ENCODE measurements around the gene STK32C.

STK32C gene

GRCh38 chr10:132243141-132243540, 64.6 kb downstream of the STK32C start:
- no peak for DNase-seq

- DNase-seq = no peak
These were observed 65.5 kb downstream of the STK32C start for GRCh38 chr10:132242103-132242840.

GRCh38 chr10:132241496-132241895, 66.3 kb downstream of the STK32C start:
- no peak for DNase-seq

GRCh38 chr10:132241086-132241485, 66.7 kb downstream of the STK32C start:
- no peak for DNase-seq

GRCh38 chr10:132240581-132240980, 67.2 kb downstream of the STK32C start:
- no peak for DNase-seq

GRCh38 chr10:132240156-132240555, 67.6 kb downstream of the STK32C start:
- DNase-seq = no peak

GRCh38 chr10:132239126-132240031, 68.4 kb downstream of the STK32C start:
- DNase-seq = no peak

- no peak for DNase-seq
These were observed 69.2 kb downstream of the STK32C start for GRCh38 chr10:132238371-132239125.

GRCh38 chr10:132237871-132238270, 69.9 kb downstream of the STK32C start:
- DNase-seq = peak in 5 of 14 donors; percentile 11 to 52 (median 20)

GRCh38 chr10:132237396-132237795, 70.4 kb downstream of the STK32C start:
- DNase-seq = no peak

GRCh38 chr10:132236881-132237280, 70.9 kb downstream of the STK32C start:
- no peak for DNase-seq

- no peak for DNase-seq
These were observed 71.6 kb downstream of the STK32C start for GRCh38 chr10:132236161-132236560.

GRCh38 chr10:132234860-132235259, 72.9 kb downstream of the STK32C start:
- no peak for DNase-seq

GRCh38 chr10:132233501-132234085, 74.2 kb downstream of the STK32C start:
- DNase-seq = no peak

GRCh38 chr10:132232981-132233380, 74.8 kb downstream of the STK32C start:
- DNase-seq = no peak

- DNase-seq = peak in 3 of 14 donors; percentile 16 to 29 (median 25)
These were observed 75.5 kb downstream of the STK32C start for GRCh38 chr10:132232023-132232951.

- DNase-seq = no peak
These were observed 76.1 kb downstream of the STK32C start for GRCh38 chr10:132231656-132232022.

GRCh38 chr10:132230557-132231210, 77.1 kb downstream of the STK32C start:
- no peak for DNase-seq

GRCh38 chr10:132229834-132230556, 77.8 kb downstream of the STK32C start:
- DNase-seq = peak in 2 of 14 donors; percentile 14 to 43

GRCh38 chr10:132229096-132229495, 78.7 kb downstream of the STK32C start:
- DNase-seq = no peak
